Fibroblast of peridontal ligament (primary cell): ENCODE measurements around the gene KRT36.

ENCODE experiments used
- DNase-seq: peaks from one replicate; pipeline ENCODE4 v3.0.0-alpha.2; 2010; ENCODE audit errors: extremely low read depth

KRT36 gene

DNA sequence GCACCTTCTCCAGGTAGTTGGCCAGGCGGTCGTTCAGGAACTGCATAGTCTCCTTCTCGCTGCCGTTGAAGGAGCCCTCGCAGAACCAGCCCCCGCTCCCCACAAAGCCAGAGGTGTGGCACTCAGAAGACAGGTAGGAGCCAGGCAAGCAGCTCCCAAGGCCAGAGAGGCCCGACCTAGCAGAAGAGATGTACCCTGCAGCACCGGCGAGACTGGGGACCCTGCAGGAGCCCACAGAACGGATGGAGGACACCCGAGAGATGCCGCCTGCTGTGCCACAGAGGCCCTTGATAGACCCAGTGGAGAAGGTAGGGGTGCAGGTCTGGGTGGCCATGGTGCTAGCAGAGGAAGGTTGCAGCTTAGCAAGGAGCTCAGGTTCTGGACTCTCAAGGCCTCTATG, at the start of gene KRT36:
Gene KRT36 (minus strand): TSS at position 380 of the 400 bp plus-strand sequence. CDS start 46 bp downstream, at position 334.
- DNase-seq = no peak

DNA sequence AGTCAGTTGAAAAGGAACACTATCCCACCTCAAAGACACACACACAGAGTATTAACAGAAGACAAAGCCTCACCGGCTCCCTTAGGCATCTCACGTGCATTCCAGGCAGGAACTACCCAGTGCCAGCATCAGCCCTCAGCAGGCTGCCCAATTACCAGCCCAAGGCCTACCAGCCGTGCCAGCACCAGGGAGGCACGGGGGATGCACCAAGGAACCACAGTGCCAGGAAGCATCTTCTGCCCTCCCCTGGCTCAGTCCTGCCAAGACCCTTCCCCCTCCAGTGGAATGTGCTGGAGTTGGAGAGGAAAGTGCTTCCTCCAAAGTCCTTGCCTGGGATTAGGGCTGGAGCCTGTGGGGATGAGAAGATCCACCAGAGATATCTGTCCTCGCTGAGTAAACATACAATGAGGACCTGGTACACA, 49.4 kb upstream of the KRT36 start:
- peak; percentile 34 for DNase-seq

DNA sequence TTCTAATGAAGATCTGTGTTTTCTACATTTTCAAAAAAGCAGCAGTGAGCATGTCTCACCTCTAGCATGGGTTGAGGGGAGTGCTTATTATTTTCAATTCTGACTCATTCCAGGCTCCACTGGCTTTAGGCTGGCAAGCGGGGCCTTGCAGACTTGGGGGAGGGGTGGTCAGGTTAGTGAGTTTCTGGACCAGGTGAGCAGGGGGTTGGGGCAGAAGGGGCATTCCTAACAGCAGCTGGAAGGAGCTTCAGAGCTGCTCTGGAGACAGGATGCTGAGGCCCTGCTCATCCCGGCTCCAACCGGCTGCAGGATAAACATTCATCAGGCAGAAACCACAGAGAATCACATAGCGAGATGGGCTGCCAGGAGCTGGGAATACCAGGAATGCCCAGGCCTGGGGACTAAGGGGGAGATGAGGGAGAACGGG, 48.9 kb upstream of the KRT36 start:
- peak; percentile 67 for DNase-seq

DNA sequence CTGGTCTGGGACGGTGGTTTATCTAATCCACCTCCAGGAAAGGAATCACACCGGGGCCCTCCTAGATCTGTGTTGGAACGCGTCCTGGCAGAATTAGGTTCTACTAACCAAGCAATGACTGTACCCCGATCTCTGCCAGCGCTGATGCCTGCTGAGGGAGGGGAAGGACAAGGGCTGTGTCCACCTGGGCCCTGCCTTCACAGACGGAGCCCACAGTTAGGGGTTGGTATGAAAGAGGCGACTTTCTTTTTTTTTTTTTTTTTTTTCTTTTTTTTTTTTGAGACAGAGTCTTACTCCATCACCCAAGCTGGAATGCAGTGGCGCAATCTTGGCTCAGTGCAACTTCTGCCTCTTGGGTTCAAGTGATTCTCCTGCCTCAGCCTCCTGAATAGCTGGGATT, 48.3 kb upstream of the KRT36 start:
- peak; percentile 60 for DNase-seq

DNA sequence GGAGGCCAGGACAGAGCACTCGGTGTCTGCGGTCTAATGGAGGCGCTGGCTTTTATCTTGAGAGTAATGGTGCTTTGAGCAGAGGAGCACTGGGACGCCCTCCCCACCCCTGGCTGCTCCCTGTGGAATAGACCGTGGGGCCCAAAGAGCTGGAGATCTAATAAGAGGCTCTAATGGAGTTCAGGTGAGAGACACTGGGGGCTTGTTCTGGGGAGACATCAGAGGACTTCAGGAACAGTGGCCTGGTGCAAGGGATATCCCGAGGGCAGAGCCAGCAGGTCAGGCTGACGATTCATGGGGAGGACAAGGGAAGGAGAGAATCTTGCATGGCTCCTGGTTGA, 47.9 kb upstream of the KRT36 start:
- no peak for DNase-seq

- DNase-seq = no peak
Observed at GRCh38 chr17:41536741-41537613, 47.3 kb upstream of the KRT36 start.

- no peak for DNase-seq
Observed at GRCh38 chr17:41535764-41536481, 46.2 kb upstream of the KRT36 start.

DNA sequence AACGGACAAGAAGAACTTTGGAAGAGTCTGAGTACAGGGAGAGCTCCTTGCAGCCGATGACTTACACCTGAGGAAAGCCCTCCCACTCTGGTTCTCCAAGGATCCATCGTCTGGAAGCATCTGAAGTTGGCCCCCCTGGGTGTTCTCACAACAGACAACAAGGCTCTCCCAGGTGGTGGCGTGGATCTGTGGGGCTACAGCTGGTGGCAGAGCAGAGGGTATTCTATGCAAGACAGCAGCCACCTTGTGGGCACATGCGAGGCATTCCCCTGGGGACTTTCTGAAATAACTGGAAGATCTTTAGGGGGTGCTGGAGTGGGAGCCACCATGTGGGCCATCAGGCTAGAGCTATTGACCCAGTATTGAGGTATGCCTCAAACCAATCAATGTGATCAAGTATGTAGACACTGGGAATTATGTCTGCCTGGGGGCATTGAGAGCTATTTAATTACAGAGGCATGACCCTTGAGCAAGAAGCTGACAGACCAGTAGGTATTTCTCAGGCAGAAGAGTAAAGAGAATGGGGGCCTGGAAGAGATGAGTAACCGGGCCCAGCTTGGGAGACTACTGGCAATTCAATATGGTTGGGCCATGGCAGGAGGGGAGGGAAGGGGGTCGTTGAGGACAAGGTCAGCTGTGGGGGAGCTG, 45.3 kb upstream of the KRT36 start:
- no peak for DNase-seq

DNA sequence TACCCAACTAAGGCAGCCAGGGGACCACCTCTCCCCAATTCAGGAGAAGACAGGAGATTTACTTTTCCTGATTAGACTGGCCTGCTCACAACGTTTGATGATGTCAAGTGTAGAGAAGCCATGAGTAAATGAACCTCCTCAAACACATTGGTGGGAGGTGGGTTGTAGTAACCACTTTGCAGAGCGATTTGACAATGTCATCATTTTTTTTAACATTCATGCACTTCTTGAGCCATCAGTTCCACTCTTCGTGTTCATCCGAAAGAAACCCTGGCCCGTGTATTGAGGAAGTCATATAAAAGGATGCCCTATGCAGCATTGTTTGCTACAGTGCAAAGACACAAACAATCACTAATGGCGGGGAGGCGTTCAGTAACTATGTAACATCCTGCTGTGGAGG, 43.9 kb upstream of the KRT36 start:
- DNase-seq = no peak

GRCh38 chr17:41532947-41533570, 43.3 kb upstream of the KRT36 start:
- DNase-seq = no peak

GRCh38 chr17:41531993-41532392, 42.3 kb upstream of the KRT36 start:
- DNase-seq = no peak

- peak; percentile 78 for DNase-seq
Observed at GRCh38 chr17:41530062-41531048, 40.6 kb upstream of the KRT36 start.

- DNase-seq = no peak
Observed at GRCh38 chr17:41529491-41529915, 39.8 kb upstream of the KRT36 start.

DNA sequence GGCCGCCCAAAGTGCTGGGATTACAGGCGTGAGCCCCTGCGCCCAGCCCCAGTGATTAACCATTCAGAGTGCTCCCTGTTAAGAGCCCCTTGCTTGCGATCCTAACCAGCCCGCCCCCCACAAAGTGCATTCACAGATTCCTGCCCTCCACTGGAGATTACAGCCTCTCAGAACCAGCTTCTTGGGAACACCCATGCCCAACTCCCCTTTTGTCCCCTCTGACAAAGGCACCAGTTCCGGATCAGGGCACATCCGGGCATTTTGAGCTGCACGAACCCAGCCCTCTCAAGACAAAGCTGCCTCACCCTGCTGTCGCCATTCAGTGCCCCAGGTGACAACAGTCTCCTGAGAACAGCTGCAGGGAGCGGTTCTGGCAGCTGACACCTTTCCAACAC, 39.2 kb upstream of the KRT36 start:
- DNase-seq = no peak

- no peak for DNase-seq
Observed at GRCh38 chr17:41527063-41528023, 37.6 kb upstream of the KRT36 start.

DNA sequence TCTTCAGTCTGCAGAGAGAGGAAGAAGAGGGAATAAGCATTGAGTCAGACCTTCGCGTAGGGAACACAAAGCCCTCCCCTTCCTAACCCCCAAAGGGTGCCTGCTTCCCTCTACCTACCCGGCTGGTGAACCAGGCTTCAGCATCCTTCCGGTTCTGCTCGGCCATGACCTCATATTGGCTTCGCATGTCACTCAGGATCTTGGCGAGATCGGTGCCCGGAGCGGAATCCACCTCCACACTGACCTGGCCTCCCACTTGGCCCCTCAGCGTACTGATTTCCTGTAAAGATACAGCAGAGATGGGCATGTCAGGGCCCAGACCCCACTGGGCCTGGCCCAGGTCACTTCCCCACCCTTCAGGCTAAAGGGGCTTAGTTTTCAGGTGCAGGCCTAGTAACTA, 34.6 kb upstream of the KRT36 start:
- no peak for DNase-seq

- no peak for DNase-seq
Observed at GRCh38 chr17:41523787-41524186, 34.1 kb upstream of the KRT36 start.

GRCh38 chr17:41523225-41523593, 33.5 kb upstream of the KRT36 start:
- no peak for DNase-seq

DNA sequence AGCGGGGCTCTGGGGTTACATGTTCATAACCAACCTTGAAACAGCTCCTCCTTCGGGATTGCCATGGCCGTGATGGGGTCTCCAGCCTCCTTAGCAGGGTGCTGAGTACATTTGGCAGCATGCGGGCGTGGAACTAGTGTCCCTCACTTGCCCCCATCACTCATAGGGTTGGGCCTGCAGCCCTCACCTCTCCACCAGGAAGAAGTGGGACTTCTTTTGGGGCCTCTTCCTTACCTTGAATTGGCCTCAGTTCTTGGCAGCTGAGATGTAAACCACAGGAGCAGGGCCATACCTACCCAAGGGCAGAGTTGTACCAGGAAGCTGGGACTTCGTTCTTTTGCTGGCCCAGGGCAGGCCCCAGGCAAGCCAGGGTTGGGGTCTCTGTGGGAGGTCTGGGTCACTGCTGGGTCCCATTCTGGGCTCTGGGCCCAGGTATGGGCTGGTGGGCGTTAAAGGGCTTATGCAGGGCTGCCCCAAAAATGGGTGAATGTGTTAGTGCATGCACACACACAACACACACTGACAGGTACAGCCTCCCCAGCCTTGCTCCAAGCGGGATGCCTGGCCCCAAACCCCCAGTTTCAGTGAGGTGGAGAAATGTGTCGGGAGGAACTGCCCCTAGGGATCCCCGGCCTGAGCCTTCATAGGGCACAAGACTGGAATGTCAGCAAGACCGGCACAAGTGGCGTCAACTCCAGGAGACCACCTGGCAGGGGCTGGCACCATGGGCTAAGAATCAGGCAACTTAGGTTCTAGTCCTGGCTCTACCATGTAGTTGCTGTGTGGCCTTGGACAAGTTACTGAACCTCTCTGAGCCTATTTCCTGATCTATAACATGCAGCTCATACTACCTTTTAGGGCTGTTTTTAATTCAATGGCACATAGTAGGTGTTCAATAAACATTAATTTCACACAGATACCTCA, 32.9 kb upstream of the KRT36 start:
- DNase-seq = no peak
